HT1080 (cell line): ENCODE data around the gene GOLGA3. TPM values are rescaled to one million over a fixed set of nuclear protein-coding genes. Genes with fewer than 3 reads are reported as not detected.

Source experiments
- DNase-seq: peaks from one replicate; pipeline ENCODE4 v3.0.0-alpha.2; 2015; ENCODE audit warnings: low read depth
- small RNA-seq: library from RNA; depleted of rRNA; stranded (forward); fragments of <200 nt; gene quantifications from one replicate; pipeline ENCODE3, GENCODE V24; 2014
- total RNA-seq: library from RNA; depleted of rRNA; stranded (reverse); fragments of >200 nt; shearing (Covaris generic); gene quantifications from 2 replicates; pipeline ENCODE4 v1.2.3, GENCODE V29; 2014; rRNA removed

GOLGA3 gene
- total RNA-seq, 1 experiment from 2014 or later: 80.9 TPM

DNA sequence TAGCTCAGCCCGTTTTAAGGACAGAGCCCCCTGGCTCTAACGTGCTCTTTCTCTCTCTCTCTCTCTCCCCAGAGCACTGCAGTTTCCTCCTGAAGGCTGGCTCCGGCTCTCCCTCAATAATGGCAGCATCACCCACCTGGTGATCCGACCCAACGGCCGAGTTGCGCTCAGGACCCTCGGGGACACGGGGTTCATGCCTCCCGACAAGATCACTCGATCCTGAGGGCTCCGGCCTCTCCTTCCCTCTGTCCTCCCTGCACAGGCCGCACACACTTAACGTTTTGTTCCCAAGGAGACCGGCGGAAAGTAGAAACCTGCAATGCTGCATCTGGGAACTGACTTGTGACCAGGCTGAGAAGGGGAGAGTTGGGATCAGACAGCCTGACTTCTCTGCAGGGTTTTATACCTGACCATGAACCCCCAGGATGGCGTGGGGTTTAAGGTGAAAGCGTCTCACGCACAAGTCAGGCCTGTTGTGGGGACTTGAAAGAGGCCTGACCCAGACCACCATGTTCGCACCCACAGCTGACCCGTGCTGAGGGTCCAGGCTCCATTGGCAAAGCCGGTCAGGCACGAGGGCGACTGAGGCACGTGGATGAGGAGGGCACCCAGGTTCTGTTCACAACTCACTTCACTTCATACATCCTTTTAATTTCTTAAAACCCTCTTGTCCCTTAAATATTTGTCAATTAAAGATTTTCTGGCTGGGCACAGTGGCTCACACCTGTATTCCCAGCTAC is 107.9 kb downstream of the GOLGA3 start:
- DNase-seq: no peak

GRCh38 chr12:132719954-132720324 is 108.7 kb downstream of the GOLGA3 start:
- no peak for DNase-seq

- DNase-seq: peak; percentile 30
Observed at GRCh38 chr12:132719141-132719953, 109.3 kb downstream of the GOLGA3 start.

Small RNAs within 50 kb of the gene (small RNA-seq; reads per million reads assigned to genes)
- not detected for gene RNA5SP379

Other genes with a start within 250 kb of the GOLGA3 start
- gene LRCOL1, start 218.3 kb downstream of the GOLGA3 start, total RNA-seq: not detected in 2 replicates
- not detected in 2 replicates for gene P2RX2, start 210.1 kb downstream of the GOLGA3 start, total RNA-seq
- gene POLE, start 141.5 kb downstream of the GOLGA3 start, total RNA-seq: 35.5 and 39.1 TPM in 2 replicates
- gene PXMP2, start 141.3 kb downstream of the GOLGA3 start, total RNA-seq: 43.7 TPM in 2 replicates
- gene PGAM5, start 118.0 kb downstream of the GOLGA3 start, total RNA-seq: 125 and 145 TPM in 2 replicates
- 52.5 and 59.5 TPM in 2 replicates for gene ANKLE2, start 67.0 kb downstream of the GOLGA3 start, total RNA-seq
- gene CHFR, start 58.7 kb upstream of the GOLGA3 start, total RNA-seq: 24.2 and 24.7 TPM in 2 replicates
- gene ZNF605, start 127.4 kb upstream of the GOLGA3 start, total RNA-seq: 4.4 and 5.5 TPM in 2 replicates
- gene ZNF26, start 157.5 kb upstream of the GOLGA3 start, total RNA-seq: 11.7 and 12.8 TPM in 2 replicates
- 13.4 and 14.3 TPM in 2 replicates for gene ZNF84, start 208.6 kb upstream of the GOLGA3 start, total RNA-seq